Cortex of kidney (tissue), 1 donor: Measurements from ENCODE around the gene LSAMP.

Source experiments
- DNase-seq: peaks from one replicate; lab custom pipeline; 2025; lab: John Stamatoyannopoulos, UW

The LSAMP gene

DNA sequence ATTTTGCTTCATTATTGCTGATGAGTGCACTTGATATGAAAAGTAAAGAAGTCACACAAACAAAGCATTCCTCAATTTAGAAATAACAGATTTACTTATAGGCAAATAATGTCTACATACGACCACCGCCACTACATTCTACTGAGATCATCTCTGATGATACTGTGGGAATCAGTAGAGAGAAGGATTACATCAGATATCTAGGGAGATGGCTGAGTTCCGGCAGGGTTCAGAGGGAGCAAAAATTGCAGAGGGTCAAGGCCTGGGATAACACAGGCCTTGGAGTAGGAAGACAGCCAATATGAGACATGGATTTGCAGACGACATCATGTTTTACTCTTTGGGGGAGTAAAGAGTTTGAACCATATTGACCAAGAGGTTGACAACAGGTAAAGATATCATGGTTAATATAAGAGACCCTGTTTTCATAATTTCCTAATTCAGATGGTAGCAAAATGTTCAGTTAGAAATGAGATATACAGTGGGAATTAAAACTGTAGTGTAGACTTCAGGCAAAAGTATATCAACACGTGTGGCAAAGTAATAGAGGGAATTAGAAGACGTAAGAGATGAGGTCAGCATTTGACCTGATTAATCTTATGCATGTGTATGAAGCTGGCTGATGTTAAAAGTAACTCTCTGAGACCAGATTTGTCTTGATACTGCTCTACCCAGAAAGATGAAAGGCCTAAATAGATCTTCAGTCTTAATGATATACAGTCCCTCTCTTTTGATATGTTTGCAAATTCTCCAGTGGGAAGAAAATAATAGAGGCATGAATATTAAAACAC, 15.6 kb downstream of the LSAMP start:
- no peak for DNase-seq

DNA sequence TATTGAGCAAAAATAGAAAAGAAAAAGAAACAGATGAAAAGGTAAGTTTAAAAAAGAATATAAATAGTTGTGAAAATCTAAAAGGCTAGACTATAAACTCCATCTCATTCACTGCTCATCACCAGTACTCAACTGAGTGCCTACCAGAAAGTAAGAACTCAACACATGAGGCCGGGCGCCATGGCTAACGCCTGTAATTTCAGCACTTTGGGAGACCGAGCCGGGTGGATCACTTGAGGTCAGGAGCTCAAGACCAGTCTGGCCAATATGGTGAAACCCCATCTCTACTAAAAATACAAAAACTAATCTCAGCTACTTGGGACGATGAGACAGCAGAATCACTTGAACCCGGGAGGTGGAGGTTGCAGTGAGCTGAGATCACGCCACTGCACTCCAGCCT, 19.3 kb downstream of the LSAMP start:
- DNase-seq, result no peak

- no peak for DNase-seq
Observed at GRCh38 chr3:116425126-116425525, 20.2 kb downstream of the LSAMP start.

- no peak for DNase-seq
Observed at GRCh38 chr3:116423945-116424344, 21.3 kb downstream of the LSAMP start.

DNA sequence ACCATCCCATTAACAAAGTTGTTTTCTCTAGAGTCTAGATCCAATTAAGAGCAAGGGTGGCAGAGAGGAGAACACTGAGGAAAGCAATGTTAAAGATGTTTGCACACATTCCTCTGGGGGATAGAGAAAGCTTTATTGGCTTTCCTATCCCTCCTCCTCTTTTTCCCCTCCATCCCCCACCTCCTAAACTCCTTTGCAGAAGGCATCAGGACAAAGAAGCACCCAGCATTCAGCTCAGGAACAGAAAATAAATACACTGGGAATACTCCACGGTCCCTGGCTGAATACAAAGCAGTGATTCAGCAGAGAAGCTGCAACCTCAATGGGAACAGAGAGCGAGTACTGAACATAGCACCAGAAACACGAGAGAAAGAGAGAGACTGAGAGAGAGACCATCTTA, 21.9 kb downstream of the LSAMP start:
- no peak for DNase-seq

- no peak for DNase-seq
Observed at GRCh38 chr3:116417151-116417550, 28.1 kb downstream of the LSAMP start.

GRCh38 chr3:116413319-116413718, 32.0 kb downstream of the LSAMP start:
- DNase-seq, result no peak

DNA sequence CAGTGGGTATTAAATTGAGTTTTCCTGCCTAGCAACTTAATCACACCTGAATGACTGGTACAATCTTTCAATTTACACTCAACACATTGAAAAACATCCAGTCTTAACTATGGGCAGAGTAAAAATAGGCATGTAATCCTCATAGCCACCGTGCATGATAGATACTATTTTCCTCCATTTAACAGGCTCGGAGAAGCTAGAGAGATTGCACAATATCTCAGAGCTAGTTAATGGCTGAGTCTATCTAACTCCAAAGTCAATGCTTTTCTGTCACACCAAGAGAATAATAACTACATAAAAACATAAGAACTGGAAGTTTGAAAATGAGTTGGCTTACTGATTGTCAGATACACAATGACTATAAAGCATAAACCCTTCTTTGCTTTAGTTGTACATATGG, 36.8 kb downstream of the LSAMP start:
- no peak for DNase-seq

DNA sequence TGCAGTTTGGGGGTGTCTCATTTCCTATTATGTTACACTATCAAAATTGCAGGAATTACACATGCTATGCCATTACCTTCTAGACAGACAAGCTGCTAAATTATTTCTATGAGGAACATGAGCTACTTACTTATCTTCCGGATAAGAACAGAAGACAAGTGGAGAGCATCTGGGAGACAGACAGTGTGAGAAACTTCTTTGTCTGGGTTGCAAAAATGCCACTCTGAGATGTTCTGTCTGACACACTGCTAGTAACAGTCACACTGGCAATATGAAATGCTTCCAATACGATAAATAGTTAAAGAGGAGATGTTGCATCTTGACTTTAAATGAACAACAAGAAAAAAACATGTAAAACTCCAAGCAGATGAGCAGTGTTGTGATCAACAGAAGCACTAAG, 40.1 kb downstream of the LSAMP start:
- DNase-seq, result no peak

DNA sequence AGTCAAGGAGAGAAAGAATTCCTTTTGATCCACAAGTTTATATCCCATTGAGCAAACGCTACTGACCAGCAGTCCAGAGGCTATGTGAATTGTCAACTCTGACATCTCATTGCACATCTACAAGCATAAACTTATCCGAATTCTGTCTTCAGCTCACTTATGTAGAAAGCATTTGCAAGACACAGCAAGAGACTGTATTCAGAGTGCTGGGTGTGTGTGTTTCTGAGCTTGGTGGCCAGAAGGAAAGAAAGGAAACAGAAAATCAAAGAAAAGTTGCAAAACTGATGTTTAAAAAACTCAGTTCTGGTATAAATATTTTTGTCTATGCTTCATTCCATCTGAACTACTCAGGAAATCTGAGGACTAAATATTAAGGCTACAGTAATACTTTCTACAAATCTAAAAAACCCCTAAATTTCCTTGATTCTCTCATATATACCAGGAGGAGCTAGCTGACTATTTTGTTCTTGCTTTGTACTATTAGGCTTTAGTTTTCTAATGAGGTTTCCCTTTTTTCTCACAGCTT, 45.5 kb downstream of the LSAMP start:
- no peak for DNase-seq

GRCh38 chr3:116394365-116394764, 50.9 kb downstream of the LSAMP start:
- no peak for DNase-seq

GRCh38 chr3:116393199-116393598, 52.1 kb downstream of the LSAMP start:
- DNase-seq, result no peak

- DNase-seq, result no peak
Observed at GRCh38 chr3:116392291-116392690, 53.0 kb downstream of the LSAMP start.

GRCh38 chr3:116391296-116392201, 53.7 kb downstream of the LSAMP start:
- DNase-seq, result no peak

- no peak for DNase-seq
Observed at GRCh38 chr3:116390318-116390717, 55.0 kb downstream of the LSAMP start.

DNA sequence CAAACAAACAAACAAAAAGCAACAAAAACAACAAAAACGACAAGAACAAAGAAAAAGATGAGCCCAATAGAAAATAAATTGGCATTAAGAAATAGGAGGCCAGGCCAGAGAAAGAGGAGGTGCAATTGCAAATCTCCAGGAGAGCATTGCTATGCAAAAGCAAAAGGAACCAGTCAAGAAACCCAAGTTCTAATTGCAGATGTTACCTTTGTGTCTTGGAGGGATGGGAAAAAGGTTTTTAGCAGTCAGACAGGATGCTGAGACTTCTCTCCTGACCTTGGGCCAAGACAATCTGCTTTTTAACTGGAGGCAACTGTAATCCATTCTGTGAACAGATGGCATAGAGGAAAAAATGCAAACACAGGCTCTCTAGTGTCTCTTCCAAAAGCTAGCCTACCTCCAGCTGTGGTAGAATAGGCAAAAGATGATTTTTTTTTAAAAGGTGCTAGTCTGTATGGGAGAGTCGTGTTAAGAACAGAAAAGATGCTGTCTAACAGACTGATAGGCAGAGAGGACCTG, 56.4 kb downstream of the LSAMP start:
- no peak for DNase-seq

DNA sequence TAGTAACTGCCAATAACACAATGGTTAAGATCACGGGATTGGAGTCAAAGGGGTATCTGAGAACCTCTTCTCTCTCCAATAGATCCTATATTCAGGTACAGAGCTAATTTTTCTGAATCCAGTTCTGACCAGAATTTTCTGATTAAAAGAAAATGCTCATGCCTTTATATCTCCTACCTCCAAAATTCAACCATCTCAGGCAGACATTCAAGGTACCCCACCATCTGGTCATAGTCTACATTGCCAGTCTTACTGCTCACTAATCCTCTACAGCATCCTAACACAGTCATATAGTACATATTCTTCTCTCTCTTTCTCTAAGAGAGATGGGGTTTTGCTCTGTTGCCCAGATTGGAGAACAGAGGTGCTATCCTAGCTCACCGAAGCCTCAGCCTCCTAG, 59.1 kb downstream of the LSAMP start:
- DNase-seq, result no peak

DNA sequence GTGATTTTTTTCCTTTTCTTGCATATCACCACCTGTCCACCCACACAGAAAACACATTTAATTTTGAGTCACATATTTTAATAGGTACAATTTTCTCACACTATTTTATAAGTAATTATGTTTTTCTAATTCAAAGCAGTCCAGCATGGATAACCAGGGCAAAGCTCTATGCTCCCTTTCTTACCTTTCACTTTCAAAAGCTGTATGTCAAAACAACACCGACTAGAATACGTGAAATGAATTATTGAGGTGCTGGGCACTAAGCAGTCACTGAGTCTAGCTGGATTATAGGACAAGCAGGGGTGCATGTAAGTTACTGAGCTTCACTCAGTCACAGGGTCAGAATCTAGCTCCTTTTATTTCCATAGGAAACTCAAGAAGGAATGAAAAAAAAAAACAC, 60.6 kb downstream of the LSAMP start:
- no peak for DNase-seq

DNA sequence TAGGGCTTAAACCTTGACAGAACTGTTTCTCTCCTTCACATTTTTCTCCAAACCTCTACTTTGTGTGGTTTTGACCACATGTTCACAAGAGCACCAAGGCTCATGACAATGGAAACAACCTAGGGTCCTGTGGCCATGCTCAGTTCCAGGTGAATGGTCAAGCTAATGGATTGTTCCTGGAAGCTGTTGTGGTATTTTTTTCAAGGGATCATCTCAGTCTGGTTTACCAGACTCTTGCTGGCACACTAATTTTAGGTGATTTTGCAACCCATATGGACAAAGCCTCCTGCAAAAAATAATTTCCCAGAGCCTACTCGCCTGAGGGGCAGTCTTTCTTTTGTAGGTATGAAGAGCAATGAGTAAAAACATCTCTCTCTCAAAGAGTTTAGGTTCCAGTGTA, 67.2 kb downstream of the LSAMP start:
- no peak for DNase-seq

- no peak for DNase-seq
Observed at GRCh38 chr3:116374901-116375300, 70.4 kb downstream of the LSAMP start.

- no peak for DNase-seq
Observed at GRCh38 chr3:116367761-116368395, 77.4 kb downstream of the LSAMP start.

DNA sequence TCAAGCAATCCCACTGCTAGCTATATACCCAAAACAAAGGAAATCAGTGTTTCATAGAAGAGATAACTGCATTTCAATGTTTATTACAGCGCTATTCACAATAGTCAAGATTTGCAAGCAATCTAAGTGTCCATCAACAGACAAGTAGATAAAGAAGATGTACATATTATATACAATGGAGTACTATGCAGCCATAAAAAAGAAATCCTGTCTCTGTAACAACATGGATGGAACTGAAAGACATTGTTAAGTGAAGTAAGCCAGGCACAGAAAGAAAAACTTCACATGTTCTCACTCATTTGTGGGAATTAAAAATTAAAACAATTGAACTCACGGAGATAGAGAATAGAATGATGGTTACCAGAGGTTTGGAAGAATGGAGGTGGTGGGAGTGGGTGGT, 89.2 kb downstream of the LSAMP start:
- DNase-seq, result no peak
